B cell (primary cell): ENCODE results near the gene KRTCAP2. TPM values are rescaled to one million over a fixed set of nuclear protein-coding genes. Genes with fewer than 3 reads are reported as not detected.

ENCODE experiments used
- ATAC-seq: fragments of 200-7000 bp; cut with Tn5 transposase; one replicate; pipeline ENCODE4 v1.10.0; 2021; ENCODE audit warnings: low read depth, mild to moderate bottlenecking, moderate number of reproducible peaks, moderate library complexity
- CTCF ChIA-PET: fragments of 350-600 bp; sonication (Branson Sonifier 250); formaldehyde crosslinking; loops from one replicate; lab custom pipeline; 2021; ENCODE audit warnings: antibody characterized with exemption, inconsistent platforms; lab: Charles Lee
- POLR2A ChIA-PET: fragments of 350-600 bp; sonication (Branson Sonifier 250); formaldehyde crosslinking; loops from one replicate; lab custom pipeline; 2021; ENCODE audit warnings: antibody characterized with exemption; lab: Charles Lee
- DNase-seq: peaks from one replicate; pipeline ENCODE4 v3.0.0; 2013
- H2AFZ ChIP-seq: 2 replicates; pipeline ENCODE4 v1.6.1; 2012; ENCODE audit warnings: mild to moderate bottlenecking, low read depth, low read length; ENCODE audit not compliant: insufficient read depth, poor library complexity, severe bottlenecking
- H3K27ac ChIP-seq, 2 donors: 1 replicate in 1 of 2; 2 replicates in 1 of 2; pipeline ENCODE4 v1.5.1; 2012 to 2013; ENCODE audit warnings: low read length in 2 of 2, mild to moderate bottlenecking in 2 of 2, moderate library complexity in 1 of 2
- H3K27me3 ChIP-seq, 4 experiments: fragments of 200-600 bp in 1 of 4; sonication (generic) in 1 of 4; replicated peaks in 1 of 4; 1 replicate in 2 of 4; 2 replicates in 2 of 4; pipeline versions ENCODE4 v1.6.1 to v1.7.0; 2013 to 2016; ENCODE audit warnings: low read length in 3 of 4, mild to moderate bottlenecking in 2 of 4, mixed read lengths in 1 of 4, moderate library complexity in 1 of 4; ENCODE audit not compliant: insufficient read depth in 4 of 4, control insufficient read depth in 3 of 4; ENCODE audit errors: control extremely low read depth in 1 of 4
- H3K36me3 ChIP-seq, 2 experiments: replicated peaks in 1 of 2; 1 replicate in 1 of 2; 2 replicates in 1 of 2; pipeline versions ENCODE4 v1.6.1 to v1.7.1; 2013; ENCODE audit warnings: low read length in 1 of 2; ENCODE audit not compliant: insufficient read depth in 2 of 2, control insufficient read depth in 1 of 2; ENCODE audit errors: control extremely low read depth in 1 of 2, extremely low read depth in 1 of 2
- H3K4me1 ChIP-seq, 2 donors: fragments of 200-600 bp in 1 of 2; sonication (generic) in 1 of 2; 1 replicate in 1 of 2; 2 replicates in 1 of 2; pipeline versions ENCODE4 v1.5.1 to v1.6.1; 2013 to 2017; ENCODE audit warnings: low read length in 2 of 2; ENCODE audit not compliant: control insufficient read depth in 2 of 2, insufficient read depth in 2 of 2
- H3K4me2 ChIP-seq: replicated peaks from 2 replicates; pipeline ENCODE3; 2012; ENCODE audit warnings: mild to moderate bottlenecking, low read depth, low read length; ENCODE audit not compliant: poor library complexity, severe bottlenecking
- H3K4me3 ChIP-seq, 5 experiments: fragments of 200-600 bp in 1 of 5; sonication (generic) in 1 of 5; 1 replicate in 3 of 5; 2 replicates in 2 of 5; pipeline versions ENCODE4 v1.5.1 to v1.7.0; 2011 to 2016; ENCODE audit warnings: low read length in 4 of 5, mild to moderate bottlenecking in 4 of 5, low read depth in 2 of 5, control low read depth in 1 of 5, moderate library complexity in 1 of 5; ENCODE audit not compliant: insufficient read depth in 1 of 5; ENCODE audit errors: control extremely low read depth in 1 of 5, extremely low read depth in 1 of 5
- H3K79me2 ChIP-seq: fragments of 200-600 bp; sonication (generic); one replicate; pipeline ENCODE4 v1.6.0; 2016; ENCODE audit warnings: low read length; ENCODE audit not compliant: control insufficient read depth, insufficient read depth
- H3K9ac ChIP-seq: fragments of 200-600 bp; sonication (generic); 2 replicates; pipeline ENCODE4 v1.6.1; 2017; ENCODE audit warnings: mild to moderate bottlenecking, low read length, moderate library complexity
- H3K9me3 ChIP-seq, 3 donors: one replicate each; pipeline versions ENCODE4 v1.6.1 to v1.7.1; 2013; ENCODE audit warnings: low read length in 2 of 3; ENCODE audit not compliant: control insufficient read depth in 2 of 3, insufficient read depth in 1 of 3; ENCODE audit errors: control extremely low read depth in 1 of 3
- H4K20me1 ChIP-seq: 2 replicates; pipeline ENCODE4 v1.6.0; 2012; ENCODE audit warnings: mild to moderate bottlenecking, low read length; ENCODE audit not compliant: insufficient read depth, control insufficient read depth, poor library complexity, severe bottlenecking
- H3K27ac Mint-ChIP-seq: one replicate; pipeline ENCODE4 v1.8.0; 2021; ENCODE audit warnings: mixed read lengths
- H3K27me3 Mint-ChIP-seq: one replicate; pipeline ENCODE4 v1.8.0; 2021; ENCODE audit warnings: mixed read lengths
- H3K4me1 Mint-ChIP-seq: one replicate; pipeline ENCODE4 v1.8.0; 2021; ENCODE audit warnings: mixed read lengths
- H3K4me3 Mint-ChIP-seq: one replicate; pipeline ENCODE4 v1.8.0; 2021; ENCODE audit warnings: mixed read lengths
- H3K9me3 Mint-ChIP-seq: one replicate; pipeline ENCODE4 v1.8.0; 2022; ENCODE audit warnings: mixed read lengths; ENCODE audit not compliant: insufficient read depth
- CTCF ChIP-seq: fragments of 200-600 bp; IDR thresholded peaks from one replicate; pipeline ENCODE4 v1.8.0; 2022; ENCODE audit warnings: antibody characterized with exemption, mild to moderate bottlenecking
- EZH2 ChIP-seq: IDR thresholded peaks from 2 replicates; pipeline ENCODE4 v1.6.1; 2012; ENCODE audit warnings: borderline replicate concordance, low read depth, mild to moderate bottlenecking, moderate library complexity, low read length; ENCODE audit not compliant: insufficient read depth, poor library complexity, severe bottlenecking
- WGBS: methylation state at CpG from one replicate; pipeline ENCODE4 v1.1.5; 2013; ENCODE audit warnings: missing lambda C conversion rate; ENCODE audit not compliant: insufficient coverage; 5-methylcytosine and 5-hydroxymethylcytosine counted together
- intact Hi-C: fragments of 100-400 bp; cut with micrococcal nuclease; formaldehyde crosslinking; loops from one replicate; pipeline ENCODE4 v1.10.0; 2022
- polyA plus RNA-seq: library from polyadenylated mRNA; depleted of rRNA; stranded (reverse); fragments of >200 nt; gene quantifications from 2 replicates; pipeline ENCODE4 v1.2.3, GENCODE V29; 2012
- total RNA-seq, 2 donors: library from RNA; stranded (reverse); fragments of 120-200 nt in 1 of 2; gene quantifications; 1 replicate in 1 of 2; 2 replicates in 1 of 2; pipeline versions ENCODE4 v1.2.3 to v1.2.4, GENCODE V29; 2013 to 2022

KRTCAP2 gene
- total and polyA plus RNA-seq, 2 donors (not counting 1 experiment from before 2014, with no cell fraction given), result 151 to 259 TPM

- Histone ChIP-seq H2AFZ (peak overlapping the region; percentile 69), H3K4me2 (peak overlapping the region; percentile 77), H4K20me1 (no peaks in the 10 kb centered on the region), H3K9me3 (peaks cover 0 to 10% (median 0%) of the 10 kb centered on the region in 3 donors), H3K27me3 (no peaks in the 10 kb centered on the region), H3K27ac (peak overlapping the region; percentile 2 to 34), H3K4me3 (peak overlapping the region in 4 of 5 experiments; percentile 8 to 33 (median 26)), H3K9ac (peak overlapping the region; percentile 24), H3K4me1 (peaks cover 10 to 22% of the 10 kb centered on the region in 2 donors), H3K79me2 (peaks cover 24% of the 10 kb centered on the region), H3K36me3 (peaks cover 0 to 21% of the 10 kb centered on the region in 2 experiments)
- Mint-ChIP-seq H3K4me3 (peak overlapping the region; percentile 82), H3K27me3 (no peaks in the 10 kb centered on the region), H3K4me1 (peaks cover 20% of the 10 kb centered on the region), H3K27ac (peak overlapping the region; percentile 72), H3K9me3 (no peaks in the 10 kb centered on the region)
- whole genome bisulfite sequencing, result 7% methylated on average over 17 of the region's 27 CpGs
- POLR2A ChIA-PET, result interaction anchor here (0.7 to 1.5 kb wide), 5 partner anchors 28 to 82 kb away, joined by 3 to 10 read pairs (median 6); partner anchors contain the start of gene SLC50A1
- no peak for TF ChIP-seq EZH2
- TF ChIP-seq CTCF, result no peak
- CTCF ChIA-PET, result interaction anchor here (0.6 to 10.6 kb wide), 27 partner anchors 12 to 497 kb away, joined by 3 to 307 read pairs (median 7); partner anchors contain the start of genes DPM3, EFNA1, EFNA4 and SLC50A1
- ATAC-seq, result peak; percentile 7
- intact Hi-C loops, result loop anchor here (1.0 to 5.0 kb wide), 4 partner anchors 26 to 103 kb away; partner anchors contain the start of genes DPM3, EFNA1 and EFNA4
- DNase-seq, result no peak
These were observed 6.5 kb downstream of the KRTCAP2 start for GRCh38 chr1:155166471-155167165.

- WGBS, result 34% methylated on average over 7 of the region's 8 CpGs
- CTCF ChIA-PET, result interaction anchor here (0.6 to 10.6 kb wide), 13 partner anchors 11 to 122 kb away, joined by 3 to 307 read pairs (median 9); partner anchors contain the start of gene EFNA1
- peak overlapping the region; percentile 56 for H3K27ac Mint-ChIP-seq
- Histone ChIP-seq H4K20me1 (no peaks in the 10 kb centered on the region), H3K4me2 (peak overlapping the region; percentile 77), H3K36me3 (peaks cover 0 to 21% of the 10 kb centered on the region in 2 experiments), H3K79me2 (peaks cover 19% of the 10 kb centered on the region), H3K9ac (no peak overlapping the region), H3K9me3 (peaks cover 0 to 10% (median 0%) of the 10 kb centered on the region in 3 donors), H3K4me3 (no peak overlapping the region), H3K27me3 (no peaks in the 10 kb centered on the region), H3K4me1 (peaks cover 10 to 22% of the 10 kb centered on the region in 2 donors), H3K27ac (no peak overlapping the region), H2AFZ (peak overlapping the region; percentile 60)
- DNase-seq (peak; percentile 28), ATAC-seq (no peak)
- intact Hi-C loops, result loop anchor here (5.0 kb wide), 1 partner anchor 39 kb away; the partner anchor contains the start of gene EFNA1
- TF ChIP-seq CTCF (no peak), EZH2 (no peak)
- no peaks in the 10 kb centered on the region for H3K9me3 Mint-ChIP-seq
- no peaks in the 10 kb centered on the region for H3K27me3 Mint-ChIP-seq
- POLR2A ChIA-PET, result no interaction called here
- H3K4me1 Mint-ChIP-seq, result peaks cover 20% of the 10 kb centered on the region
- no peak overlapping the region for H3K4me3 Mint-ChIP-seq
These were observed 7.0 kb downstream of the KRTCAP2 start for GRCh38 chr1:155166051-155166470.
